NCI-H146 (cell line): ENCODE measurements around the gene PROCA1.

ENCODE experiments used
- DNase-seq: peaks from one replicate; lab custom pipeline; 2025; lab: John Stamatoyannopoulos, UW

Gene PROCA1

DNA sequence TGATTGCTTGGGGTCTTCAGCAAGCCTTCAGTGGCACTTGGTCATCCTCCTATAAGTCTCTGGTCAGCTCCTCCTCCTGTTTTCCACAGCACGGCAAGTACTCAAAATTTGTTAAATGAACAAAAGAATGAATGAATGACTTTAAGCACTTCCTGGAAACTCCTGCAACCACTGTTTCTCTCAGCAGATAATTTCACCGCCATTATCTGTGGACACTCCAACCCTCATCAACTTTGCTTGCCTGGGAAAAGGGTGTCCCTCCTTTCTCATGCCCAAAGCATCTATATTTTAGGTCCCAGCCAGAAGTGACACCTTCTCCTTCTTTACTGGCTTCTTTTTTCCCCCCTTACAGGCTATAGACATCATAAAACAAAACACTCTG lies 4.4 kb downstream of the PROCA1 start:
- no peak for DNase-seq

DNA sequence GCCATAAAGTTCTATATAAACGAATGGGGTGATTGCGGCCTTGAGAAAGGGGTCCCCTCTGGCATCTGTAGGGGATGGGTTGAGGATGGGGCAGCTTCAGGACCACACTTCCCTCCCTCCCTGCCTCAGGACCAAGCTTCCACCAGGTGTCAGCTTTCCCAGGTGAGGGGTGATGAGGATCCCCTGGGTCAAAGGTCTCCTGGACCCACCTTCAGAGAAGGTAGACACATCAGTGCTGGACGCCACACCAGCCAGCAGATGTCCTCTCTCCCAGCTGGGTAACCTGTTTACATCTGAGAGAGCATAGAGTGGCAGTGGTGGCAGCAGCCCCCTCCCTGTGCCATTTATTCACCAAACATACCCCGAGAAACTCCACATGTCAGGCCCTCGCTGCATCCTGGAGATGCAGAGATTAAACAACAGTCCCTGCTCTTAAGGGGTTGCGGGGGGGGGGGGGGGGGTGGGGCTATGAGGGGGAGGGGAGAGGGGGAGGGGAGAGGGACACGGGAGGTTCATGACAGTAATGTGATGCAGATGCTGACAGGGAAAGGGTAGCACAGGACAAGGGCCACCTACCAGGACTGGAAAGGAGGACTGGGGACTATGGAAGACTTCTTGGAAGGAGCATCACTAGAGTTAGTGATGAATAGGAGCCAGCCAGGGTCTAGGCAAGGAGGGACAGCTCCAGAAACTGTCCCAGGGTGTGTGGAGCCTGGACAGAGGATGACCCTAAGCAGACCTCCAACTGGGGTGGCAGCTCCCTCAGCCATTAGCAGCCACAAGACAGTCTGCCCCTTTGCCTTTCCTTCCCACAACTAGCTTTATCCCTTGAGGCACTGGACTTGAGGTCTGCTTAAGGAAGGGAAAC lies 5.0 kb downstream of the PROCA1 start:
- no peak for DNase-seq

DNA sequence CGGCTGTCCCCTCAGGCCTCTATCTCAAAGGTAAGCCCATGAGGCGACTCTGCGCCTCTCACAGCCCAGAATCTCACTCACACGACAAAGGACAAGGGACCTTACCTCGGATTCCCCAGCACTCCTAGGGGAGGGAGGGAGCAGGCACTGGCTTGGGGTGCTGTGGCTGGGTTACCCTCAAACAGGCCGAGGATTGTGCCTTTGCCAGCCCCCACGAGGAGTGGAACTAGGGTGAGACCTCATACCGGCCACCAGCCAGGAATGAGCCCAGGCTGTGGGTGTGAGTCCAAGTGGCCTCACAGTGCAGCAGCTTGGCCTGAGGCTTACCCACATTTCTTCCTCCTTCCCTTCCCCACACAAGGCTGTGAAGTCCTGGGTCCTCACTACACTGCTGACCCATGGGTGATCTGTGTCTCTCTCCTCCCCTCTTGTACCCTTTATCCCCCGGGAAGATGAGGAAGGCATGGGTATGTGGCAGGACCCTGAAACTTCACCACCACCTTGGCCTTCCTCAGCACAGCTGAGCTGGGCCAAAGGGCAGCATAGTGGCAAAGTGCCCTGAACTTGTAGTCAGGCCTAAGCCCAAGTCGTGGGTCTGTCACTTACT lies 5.9 kb downstream of the PROCA1 start:
- no peak for DNase-seq

DNA sequence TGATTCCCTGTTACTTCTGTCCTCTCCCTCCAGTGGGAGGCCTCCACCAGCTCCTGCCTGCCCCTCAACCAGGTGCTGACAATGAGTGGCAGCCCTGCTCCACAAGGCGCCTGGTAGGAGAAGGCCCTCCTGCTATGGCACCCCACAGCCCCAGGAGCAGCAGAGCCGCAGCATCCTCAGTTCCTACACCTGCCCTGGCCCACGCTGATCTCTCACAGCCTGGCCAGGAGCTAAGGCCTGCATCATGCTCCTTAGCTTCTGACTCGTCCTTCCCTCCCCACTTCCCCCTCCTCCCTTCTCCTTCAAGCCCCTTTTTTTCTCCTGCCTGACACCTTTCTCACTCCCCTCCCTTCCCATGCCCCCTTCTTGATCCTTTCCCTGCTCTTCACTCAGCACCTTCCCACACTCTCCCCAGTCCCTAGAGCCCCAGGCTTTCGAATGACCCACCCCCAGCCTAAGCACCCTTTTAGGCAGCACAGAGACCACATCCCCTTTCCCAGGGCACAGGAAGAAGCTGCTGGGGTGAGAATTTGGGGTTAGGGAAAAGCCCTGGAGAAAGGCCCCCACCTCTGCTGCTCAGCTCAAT lies 6.5 kb downstream of the PROCA1 start:
- DNase-seq, result peak; percentile 12

DNA sequence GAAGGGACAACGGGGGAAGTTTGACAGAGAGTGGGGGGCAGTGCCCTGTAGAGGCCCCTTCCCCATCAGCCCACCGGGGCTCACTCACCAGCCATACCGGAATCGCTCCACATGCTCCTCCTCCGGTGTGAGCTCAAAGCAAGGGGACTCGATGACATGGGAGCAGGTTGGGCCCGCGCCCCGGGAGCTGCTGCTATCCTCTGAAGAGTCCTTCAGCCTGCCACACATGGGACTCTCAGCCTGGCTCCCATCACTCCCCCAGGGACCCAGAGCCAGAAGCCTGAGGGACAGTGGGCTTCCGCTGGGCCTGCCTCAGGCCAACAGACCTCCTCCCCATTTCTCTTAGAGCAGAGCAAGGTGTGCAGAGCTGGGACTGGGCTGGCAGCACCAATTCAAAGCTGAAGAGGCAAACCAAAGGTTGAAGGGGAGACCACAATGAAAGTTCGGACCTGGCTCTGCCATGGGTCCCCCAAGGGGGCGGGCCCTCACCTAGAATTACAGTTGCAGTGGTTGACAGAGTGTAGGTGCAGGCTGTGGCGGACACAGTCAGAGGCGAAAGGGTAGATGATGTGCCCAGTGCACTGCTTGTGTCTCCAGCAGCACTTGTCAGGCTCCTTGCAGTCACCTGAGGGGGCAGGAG lies 7.3 kb downstream of the PROCA1 start:
- no peak for DNase-seq

DNA sequence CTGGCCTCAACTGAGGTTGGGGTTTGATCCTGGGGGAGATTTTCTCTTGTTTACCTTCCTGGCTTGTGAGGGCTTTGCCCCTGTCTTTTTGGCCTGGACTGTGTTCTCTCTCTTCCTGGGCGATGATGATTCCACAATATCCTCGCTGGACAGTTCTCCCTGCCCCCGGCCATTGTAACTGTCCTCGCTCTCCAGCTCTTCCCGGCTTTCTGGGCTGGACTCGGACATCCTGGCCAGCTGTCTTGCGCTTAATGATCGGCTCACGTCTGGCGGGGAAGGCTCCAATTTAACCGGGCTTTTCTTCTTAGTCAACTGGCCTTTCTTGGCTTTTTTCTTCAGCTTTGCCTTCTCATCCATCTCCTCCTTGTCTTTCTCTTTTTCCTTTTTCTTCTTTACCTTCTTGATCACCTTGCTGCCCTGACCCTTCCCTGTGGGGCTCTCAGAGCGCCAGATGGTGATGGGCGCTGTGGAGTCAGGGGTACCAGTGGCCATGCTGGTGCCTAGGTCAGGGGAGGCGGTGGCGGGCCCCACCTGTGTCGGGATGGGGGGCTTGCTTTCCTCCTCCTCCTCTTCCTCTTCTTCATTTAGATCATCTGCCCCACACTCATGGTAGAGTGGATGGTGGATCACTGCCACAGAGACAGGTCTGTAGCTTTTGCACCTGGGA lies 8.0 kb downstream of the PROCA1 start:
- DNase-seq, result no peak

DNA sequence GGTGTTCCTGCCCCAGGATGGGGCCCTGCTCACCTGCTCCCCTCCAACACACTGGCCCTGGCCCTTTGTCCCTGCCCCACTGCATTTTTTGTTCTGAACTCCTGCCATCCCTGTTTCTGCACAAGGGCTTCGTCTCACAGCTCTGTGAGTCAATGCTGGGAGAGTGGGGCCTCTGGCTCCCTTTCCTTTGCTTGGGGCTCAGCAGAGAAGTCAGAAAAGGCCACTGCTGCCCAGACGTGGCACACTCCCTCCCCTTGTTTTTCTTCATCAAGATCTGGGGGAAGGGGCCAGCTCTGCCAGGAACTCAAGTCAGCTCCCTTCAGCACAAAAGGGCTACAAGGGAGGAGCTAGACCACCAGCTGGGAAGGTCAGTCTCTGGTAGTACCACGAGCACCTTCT lies 8.9 kb downstream of the PROCA1 start:
- DNase-seq, result no peak

DNA sequence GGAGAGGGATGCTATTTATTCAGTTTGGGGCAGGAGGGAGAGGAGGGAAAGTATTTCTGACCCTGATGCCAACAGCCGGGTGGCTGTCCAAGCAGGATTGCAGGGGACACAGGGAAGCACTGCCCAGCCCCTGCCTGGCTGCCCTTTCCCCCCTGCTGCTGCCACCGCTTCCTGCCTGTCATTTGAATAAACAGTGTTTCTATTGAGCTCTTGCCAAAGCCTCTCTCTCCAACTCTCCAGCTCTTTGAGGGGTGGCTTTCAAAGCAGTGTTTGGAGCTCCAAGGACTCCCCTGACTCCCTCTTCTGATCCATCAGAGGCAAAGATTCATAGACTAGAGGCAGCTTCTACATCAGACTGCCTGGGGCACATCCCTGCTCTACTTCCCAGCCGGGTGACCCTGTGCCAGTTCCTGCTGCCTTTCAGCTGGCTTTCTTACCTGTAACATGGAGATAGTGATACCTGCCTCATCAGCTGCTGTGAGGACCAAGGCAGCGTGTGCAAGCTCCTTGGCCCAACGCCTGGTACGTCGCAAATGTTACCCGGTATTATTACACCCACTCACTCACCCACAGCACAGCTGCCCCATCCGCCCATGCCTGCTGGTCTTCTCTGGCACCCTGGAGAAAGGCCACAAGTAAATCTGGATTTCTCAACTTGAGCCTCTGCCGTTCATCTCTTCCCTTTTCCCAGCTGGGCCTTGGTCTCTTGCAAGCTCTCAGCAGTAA lies 9.5 kb downstream of the PROCA1 start:
- no peak for DNase-seq

DNA sequence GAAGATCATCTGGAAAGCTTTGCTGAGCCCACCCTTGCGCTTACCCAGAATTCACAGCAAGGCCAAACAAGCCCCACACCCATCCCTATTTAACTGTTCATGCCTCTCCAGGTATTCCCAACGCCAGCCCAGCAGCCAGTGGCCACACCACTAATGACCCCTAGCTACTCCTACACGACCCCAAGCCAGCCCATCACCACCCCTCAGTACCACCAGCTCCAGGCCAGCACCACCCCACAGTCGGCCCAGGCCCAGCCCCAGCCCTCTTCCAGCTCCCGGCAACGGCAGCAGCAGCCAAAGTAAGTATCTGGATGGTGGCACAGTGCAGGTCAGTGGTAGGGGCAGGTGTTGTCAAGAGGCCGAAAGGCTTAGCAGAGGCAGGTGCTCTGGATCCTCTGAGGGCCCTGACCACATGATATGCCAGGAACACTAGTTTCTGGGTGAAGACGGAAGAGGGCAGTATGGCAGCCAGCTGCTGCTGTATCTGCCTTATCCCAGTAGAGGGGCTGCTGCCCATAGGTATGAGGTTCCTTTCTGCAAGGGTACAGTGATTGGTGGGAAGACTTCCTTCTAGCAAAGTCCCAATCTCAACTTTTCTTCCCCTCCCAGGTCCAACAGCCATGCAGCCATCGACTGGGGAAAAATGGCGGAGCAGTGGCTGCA lies 10.7 kb downstream of the PROCA1 start:
- DNase-seq, result no peak

DNA sequence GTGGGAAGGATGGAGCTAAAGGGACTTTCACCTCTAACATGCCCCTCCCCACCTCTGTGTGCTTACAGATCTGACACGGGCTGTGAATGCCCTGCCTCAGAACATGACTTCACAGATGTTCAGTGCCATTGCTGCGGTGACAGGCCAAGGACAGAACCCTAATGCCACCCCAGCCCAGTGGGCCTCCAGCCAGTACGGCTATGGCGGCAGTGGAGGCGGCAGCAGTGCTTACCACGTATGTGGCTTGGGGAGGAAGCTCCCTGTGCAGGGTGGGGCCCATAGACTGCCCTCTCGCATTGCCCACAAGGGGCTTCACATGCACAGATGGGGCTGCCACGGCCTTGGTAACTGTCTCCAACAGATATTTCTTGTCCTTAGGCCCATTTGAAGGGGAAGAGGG lies 11.4 kb downstream of the PROCA1 start:
- no peak for DNase-seq

DNA sequence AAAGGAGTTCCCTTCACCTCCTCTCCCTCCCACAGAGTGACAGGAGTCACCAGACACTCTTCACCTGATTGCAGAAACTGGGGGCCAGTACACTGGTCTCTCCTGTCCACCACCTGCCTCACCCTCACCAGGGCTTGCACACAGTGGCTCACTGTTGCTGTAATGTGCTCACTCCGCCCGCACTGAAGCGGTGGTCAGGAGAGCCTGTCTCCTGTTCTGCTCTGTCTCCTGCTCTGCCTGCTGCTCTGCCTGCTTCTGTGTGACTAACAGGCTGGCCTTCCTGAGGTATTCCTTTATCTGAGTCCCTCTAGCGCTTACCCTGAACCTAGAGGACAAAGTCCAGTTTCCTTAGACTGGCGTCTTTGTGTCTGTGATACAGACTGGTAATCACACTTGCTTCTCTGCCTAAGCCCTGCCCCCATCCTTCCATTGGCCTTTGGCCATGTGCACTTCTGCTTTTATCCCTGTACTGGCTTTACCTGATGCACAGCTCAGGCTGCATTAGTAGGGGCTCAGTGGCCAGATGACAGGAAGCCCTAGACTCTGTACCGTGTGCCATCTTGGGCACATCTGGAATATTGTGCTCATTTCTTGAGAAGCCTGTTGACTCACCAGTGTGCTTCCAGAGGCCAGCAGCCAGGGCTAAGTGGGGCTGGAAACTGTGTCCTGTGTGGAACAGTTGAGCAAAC lies 13.3 kb downstream of the PROCA1 start:
- DNase-seq, result no peak

DNA sequence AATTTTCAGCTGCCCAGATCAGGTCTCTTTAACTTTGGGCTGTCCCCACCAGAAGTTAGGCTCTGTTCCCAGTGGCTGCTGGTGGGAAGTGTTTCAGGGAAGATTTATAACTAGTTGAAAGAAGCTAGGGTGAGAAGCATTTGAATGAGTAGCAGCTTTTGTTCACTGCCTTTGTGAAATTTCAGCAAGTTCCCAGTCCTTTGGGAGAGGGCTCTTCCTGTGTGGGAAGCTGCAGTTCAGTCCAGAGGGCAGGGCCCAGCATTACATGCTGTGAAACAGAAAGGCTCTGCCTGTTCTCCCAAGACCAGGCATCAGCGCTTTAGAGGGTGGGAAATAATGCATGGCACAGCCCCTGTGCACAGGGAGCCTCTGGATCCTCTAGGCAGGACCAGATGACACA lies 17.8 kb downstream of the PROCA1 start:
- no peak for DNase-seq

DNA sequence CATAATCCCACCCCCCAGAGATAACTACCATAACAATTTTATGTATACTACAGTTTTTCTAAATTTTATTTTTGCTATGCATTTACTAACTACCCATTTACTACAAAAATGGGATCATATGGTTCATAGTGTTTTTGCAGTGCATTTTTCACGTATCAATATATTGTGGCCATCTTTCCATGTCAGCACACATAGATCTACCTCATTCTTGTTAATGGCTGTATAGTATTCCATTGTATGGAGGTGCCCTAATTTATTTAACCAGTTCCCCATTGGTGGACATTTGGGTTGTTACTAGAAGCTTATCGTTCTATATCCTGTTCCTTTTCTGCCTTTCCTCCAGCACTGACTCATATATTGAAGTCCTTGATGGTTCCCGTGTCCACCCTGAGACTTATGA lies 22.7 kb downstream of the PROCA1 start:
- no peak for DNase-seq

DNA sequence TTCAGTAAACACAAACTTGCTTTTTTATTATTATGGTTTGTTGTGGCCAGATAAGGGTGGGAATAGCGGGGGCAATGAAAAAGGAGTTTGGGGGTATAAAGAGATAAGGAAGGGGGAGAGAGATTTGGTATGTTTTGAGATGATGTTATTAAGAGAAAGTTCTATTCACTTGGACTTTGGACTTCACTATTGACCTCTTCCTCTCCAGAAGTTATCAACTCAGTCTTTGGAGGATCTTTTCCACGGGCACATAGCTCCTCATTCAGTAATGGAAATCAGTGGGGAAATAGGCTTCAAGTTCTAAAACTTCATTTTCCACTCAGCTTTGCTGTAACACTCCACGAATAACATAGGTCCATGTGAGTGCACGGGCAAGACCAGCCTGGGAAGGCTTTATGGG lies 23.2 kb downstream of the PROCA1 start:
- DNase-seq, result no peak

DNA sequence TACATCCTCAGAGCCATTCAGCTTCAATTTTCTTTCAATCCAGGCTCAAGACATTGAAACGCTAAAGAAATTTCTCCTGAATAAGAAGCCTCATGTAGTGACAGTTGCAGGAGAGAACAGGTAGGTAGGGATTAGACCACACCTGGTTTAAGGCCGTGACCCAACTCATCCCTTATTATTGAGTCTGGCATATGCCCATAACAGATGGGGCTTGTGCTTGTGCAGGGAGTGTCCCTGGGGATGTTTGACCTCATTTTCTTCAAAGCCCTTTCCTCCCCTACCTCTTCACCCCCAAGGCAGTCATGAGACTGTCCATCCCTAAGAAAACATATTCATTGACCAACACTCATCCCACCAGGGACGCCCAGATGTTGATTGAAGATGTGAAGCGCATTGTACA lies 25.4 kb downstream of the PROCA1 start:
- DNase-seq, result no peak

DNA sequence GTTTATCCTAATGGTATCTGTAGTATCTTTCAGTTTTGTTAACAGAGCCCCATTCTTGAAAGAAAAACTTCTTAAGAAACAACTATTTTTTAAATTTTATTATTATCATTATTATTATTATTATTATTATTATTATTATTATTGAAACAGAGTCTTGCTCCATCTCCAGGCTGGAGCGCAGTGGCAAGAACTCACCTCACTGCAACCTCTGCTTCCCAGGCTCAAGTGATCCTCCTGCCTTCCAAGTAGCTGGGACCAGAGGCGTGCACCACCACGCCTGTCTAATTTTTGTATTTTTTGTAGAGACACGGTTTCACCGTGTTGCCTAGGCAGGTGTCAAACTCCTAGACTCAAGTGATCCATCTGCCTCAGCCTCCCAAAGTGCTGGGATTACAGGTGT lies 26.3 kb downstream of the PROCA1 start:
- DNase-seq, result no peak

DNA sequence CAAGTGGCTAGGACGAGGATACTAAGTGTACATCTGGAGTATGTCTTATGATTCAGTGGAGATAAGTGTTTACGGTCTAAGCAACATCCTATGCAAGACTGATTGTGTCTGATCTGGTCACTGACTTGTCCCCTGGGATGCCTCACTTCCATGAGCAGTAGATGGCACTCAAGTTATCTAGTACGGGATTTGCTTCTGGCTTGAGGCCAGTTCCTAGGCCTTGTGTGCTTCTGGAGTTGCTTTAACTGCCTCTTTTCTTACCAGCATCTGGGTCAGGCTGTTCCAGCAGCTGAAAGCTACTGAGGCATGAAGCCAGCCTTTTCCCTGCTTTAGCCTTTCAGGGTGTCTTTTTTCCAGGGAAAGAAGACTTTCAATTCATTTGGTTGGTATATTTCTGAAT lies 26.7 kb downstream of the PROCA1 start:
- no peak for DNase-seq

DNA sequence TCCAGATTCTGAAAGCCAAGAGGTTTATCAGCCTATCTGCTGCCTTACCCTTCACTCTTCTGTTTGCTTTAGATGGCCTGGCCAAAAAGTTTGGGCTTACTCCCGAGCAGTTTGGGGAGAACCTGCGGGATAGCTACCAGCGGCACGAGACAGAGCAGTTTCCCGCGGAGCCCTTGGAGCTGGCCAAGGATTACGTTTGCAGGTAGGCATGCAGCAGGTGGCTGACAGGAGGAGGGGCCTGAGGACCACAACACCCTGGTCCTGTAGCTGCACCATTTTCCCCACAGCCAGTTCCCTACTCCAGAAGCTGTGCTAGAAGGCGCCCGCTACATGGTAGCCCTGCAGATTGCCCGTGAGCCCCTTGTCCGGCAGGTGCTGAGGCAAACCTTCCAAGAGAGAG lies 29.0 kb downstream of the PROCA1 start:
- DNase-seq, result no peak

DNA sequence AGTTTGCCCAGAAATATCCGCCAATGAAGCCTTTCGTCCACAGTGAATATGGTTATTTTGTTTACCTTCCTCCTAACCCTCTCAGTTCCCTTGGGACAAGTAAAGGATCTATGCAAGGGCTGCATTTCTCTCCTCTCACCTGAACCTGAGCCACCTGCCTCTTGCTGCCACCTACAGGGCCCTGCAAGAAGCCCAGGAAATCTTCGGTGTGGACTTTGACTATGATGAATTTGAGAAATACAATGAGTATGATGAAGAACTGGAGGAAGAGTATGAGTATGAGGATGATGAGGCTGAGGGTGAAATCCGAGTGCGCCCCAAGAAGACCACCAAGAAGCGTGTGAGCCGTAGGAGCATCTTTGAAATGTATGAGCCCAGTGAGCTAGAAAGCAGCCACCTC lies 35.7 kb downstream of the PROCA1 start:
- DNase-seq, result no peak

DNA sequence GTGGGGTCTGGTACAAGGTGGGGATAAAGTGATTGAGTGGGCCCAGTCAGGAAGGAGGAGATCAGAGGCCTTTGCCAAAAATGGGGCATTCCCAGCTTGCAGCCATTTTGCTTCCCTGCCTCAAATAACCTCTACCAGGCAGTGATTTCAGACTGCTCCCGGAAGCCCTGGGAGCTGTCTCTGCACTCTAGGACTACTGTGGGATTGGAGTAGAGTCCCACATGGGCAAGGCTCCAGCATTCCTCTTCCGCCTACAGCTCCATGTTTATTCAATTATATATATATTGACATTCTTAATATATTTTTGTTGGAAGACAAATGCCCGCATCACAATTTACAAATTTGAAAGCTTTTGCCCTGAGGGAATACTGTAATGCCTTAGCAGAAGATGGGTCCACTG lies 36.2 kb downstream of the PROCA1 start:
- no peak for DNase-seq

DNA sequence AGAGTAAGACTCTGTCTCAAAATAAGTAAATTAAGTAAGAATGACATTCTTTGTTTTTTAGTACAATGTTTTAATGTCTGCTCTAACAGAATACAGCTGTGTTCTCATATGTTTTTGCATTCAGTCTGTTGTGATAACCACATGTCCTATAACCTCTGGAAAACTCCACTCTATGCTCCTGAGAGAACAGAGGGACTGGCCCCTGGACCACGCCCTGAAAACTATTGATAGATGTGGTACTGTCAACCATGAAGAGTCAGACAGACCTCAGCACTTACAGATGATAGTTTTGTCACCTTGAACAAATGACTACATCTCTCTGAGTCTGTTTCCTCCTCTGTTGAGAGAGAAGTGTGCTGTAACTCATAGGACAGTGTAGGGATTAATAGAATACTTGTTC lies 41.8 kb downstream of the PROCA1 start:
- no peak for DNase-seq
